NOMO-1 treated with dmso at 0.1 percent for 144 hours (cell line): ENCODE measurements around the gene CCT6B.

ENCODE experiments used
- DNase-seq: peaks from one replicate; lab custom pipeline; 2025; ENCODE audit not compliant: unreplicated experiment; lab: John Stamatoyannopoulos, UW

The CCT6B gene

DNA sequence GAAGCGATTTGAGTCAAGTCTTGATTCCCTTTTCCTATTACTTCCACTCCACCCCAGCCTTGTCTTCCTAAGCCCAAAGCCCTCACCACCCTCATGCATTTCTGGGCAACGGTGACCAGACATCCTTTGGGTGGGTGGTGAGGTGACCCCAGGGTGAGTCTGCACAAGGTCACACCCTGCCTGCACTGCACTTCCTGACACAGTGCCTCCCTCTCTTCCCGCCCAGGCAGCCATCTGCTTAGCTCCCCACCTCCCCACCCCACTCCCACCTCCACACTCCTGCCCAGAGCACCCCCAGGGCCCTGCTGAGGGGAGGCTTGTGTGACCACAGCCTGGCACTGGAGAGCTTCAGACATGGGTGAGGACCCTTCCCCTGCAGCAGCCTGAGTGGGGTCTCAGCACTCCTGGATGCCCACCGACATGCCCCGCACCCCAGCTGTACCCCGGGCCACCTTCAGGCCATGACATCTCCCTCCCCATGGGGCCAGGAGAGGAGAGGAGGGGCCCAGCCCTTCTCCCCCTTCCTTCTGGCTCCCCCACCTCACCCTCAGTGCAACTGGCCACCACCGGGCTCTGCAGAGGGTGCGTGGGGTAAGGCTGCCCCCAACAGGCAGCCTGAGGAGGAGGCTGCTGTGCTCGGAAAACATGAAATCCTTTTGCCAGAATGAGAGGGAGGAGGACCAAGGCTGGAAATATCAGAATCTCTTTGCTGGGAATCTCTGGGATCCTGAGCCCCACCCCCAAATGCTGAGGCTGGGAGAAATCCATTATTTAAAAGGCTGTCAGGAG, 68.6 kb downstream of the CCT6B start:
- peak; percentile 16 for DNase-seq

DNA sequence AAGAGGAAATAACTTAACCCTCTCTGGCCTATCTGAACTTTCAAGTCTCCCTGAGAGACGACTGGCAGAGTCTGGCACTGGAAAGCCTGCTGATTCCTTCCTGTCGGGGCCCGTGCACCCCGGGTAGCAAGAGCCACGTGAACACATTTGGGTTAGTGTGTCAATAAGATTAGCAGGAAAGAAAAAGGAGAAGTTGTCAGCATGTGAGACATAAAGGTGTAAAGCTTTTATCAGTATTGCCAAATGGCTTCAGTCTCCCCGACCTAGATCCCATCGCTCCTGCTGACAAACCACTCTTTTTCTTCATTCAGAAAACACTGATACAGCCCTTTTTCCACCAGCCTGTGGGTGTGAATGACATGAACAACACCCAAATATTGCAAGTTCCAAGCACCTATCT, 74.4 kb downstream of the CCT6B start:
- DNase-seq: peak; percentile 32

DNA sequence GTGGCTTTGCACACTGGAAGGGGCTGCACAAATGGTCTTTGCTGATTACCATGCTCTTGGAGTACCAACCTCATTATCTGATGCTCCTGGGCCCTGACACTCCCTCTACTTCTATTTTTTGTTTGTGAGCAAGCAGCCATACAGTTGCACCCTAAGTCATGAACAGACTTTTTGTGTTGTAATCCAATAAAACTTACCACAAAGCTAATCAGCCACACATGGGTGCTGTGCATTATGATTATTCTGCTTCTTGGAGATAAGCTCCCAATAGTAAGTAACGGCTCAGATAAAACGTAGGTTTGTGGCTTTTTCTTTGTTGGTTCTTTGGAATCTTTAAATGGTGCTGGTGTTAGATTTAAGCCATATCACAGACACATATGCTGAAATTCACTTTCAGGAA, 76.2 kb downstream of the CCT6B start:
- DNase-seq: no peak

DNA sequence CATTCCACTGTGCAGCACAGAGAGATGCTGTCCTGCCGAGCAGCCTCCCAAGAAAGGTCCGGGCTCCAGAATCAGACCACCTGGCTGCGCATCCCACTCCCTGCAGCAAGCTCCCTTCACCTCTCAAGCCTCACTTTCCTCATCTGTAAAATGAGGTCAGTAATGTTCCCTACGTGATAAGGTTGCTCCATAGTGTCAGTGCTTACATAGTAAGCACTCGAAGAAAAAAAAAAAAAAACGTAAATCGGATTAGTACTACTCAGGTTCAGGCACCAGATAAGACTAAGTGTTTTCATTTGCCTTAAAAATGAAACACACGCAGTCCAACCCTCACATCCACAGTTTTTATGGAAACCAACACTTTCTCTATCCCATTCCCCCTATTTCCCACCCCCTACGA, 76.7 kb downstream of the CCT6B start:
- no peak for DNase-seq

DNA sequence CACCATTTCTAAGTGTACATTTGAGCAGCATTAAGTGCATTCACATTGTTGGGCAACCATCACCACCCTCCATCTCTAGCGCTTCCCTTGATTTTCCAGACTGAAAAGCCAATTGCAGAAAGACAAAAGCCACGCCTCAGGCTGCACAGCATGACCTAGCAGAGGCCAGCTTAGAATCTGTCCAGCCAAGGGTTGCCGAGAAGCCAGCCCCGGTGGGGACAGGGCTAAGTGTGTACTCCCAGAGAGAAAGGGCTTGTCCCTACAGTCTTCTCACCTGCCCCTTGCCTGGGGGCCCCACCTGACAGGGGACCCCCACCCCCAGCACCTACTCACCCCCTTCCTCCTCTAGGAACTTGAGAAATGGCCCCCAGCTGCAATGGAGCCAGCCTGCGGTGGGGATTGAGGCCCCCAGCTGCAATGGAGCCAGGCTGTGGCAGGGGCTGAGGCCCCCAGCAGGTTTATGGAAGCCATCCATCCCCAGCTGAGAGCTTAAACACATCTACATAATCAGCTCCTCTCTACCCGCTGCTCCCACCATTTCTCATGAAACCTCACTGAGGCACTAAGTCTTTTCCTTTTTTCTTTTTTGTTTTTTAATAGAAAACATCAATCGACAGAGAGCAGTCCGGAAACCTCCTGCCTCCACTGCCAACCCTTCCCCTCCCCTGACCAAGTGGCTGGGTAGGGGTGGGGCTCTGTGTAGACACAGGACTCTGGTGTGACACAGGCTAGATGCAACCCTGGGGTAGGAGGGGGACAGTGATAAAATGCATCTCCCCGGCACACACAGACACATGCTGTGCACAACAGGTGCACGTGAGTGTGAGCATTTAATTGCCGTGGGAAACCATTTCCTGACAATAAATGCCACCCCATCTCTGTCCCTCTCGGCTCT, 77.9 kb downstream of the CCT6B start:
- no peak for DNase-seq

DNA sequence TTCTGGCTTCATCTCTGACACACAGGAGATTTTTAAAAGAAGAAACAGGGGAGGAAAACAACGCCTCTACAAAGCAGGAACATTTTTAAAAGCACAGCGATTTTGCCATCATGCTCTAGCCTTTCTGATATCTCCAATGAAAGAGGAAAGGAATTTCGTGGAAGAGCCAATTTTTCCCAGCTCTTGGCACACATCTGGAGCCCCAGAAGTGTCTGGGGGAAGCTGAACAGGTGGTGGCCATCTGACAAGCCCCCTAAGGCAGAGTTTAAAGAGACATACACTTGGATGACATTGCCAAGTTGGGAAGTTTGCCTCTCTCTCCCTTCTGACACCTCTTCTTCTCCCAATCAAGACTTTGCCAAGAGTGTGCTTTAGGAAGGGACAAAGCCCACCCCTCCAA, 82.1 kb downstream of the CCT6B start:
- no peak for DNase-seq
